Fibroblast of peridontal ligament (primary cell): ENCODE measurements around the gene LINGO1.

Experiments used
- DNase-seq: peaks from one replicate; pipeline ENCODE4 v3.0.0-alpha.2; 2010; ENCODE audit errors: extremely low read depth

LINGO1 gene

DNA sequence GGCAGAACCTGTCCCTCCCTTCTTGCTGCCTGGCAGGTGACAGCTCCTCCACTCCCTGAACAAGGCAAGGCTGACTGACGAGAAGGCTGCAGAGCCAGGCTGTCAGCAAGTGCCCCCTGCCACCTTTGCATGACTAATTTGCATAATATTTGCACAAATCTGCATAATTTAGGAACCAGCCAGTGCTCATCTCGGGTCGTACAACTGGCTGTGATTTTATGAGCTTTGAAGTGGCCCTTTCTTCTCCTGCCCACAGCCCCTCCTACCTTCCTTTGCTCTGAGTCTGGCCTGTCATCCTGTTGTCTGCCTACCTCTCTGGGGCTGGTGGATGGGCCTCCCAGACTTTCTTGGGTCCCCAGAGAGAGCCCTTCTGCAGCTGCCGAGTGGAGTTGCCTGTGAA lies 58.9 kb downstream of the LINGO1 start:
- DNase-seq: no peak

DNA sequence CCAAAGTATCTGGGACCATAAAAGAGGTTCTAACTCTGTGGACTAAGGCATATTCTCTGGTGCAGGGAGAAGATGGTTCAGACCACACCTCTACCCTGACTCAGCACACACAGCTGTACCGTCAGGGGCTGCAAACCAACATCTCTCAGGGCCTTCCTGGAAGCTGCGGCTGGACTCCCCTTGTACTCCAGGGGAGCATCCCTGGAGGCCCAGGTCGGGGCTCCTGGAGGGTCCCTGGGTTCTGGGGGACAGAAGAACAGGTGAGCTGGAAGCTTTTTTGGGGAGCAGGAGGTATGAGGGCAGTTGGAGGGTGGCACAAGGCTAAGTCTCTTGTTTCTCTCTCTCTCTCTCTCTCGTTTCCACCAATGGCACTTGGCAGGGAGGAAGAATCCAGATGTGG lies 60.5 kb downstream of the LINGO1 start:
- no peak for DNase-seq

DNA sequence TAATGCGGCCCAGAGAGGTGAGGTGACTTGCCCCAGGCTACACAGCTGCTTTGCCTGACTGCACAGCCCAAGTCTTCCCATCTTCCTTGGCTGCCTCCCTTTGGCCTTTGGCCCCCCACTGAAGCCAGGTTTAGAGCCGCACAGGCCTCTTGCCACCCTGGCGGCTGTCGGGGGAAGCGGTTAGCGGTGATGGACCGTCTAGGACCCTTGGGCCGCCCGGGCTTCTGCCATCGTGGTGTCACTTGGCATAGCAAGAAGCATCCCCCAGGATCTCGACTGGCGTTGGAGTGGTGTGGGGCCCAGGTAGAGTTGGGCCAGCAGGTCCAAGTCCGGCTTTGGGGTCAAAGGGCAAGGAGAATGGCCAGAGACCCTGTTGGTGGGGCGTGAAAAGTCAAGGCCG lies 61.0 kb downstream of the LINGO1 start:
- DNase-seq: no peak

DNA sequence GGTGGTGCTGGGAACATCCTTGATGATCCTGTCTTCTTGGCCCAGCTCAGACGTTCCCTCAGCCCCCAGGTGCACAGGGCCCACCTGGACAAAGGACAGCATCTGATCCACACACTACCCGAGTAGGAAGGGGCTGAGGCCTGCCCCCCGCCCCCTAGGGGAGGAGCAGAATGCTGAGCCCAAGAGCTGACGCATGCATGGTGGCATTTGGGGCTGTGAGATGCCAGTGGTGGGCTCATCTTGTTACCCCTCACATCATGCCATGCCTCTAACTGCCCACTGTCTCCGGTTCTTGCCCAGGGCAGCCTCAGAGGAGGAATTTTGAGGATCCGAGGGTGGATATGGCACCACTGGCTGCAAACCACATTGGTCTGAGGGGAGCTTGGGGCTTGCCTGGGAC lies 61.5 kb downstream of the LINGO1 start:
- no peak for DNase-seq

DNA sequence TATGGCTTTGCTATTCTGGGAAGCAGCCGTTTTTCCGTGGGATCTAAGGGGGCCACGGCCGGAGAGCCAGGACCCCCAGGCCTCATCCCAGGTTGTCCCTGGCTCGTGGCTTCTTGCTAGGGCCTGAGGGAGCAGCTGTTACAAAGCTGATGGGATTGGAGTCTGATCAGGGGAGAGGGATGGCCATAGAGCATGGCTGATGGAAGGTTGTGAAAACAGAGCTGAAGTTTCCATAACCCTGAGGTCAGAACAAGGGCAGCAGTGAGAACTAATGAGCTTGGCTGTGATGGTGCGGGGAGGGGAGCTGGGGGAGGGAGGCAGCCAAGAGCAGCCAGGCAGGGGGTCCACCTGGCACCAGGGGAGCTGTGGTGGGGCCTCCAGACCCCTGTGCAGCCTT lies 63.0 kb downstream of the LINGO1 start:
- no peak for DNase-seq

DNA sequence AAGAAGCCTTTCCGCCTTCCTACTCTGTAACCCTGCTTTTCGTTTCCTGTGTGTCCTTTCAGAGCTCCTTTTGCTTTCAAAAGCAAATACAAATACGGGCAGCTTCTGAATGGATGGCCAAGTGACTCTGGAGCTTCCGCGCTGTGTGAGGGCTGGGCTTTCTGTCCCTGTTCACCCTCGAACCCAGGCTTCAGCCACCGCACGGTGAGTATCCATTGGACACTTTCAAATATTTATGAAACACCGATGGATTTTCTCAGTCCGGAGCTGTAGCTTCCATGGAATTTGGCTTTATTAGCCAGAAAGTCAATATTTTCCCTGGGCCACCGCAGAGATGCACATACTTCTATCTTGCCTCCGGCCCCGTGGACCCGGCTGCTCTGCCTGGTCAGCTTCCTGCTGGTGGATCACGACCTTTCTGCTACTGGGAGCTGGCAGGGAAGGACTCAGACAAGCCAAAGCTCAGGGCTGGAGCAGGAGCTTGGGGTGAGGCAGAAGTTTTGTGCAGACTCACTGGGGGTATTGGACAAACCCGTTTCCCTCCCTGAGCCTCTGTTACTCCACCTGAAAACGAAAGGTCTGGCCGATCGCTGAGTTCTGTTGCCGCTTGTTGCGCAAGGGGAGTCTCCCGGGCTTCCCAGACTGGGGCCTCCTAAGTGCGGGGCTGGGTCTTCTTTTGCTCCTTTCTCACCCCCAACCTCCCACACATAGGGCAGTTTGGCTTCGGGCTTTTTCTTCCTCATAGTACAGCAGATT lies 63.6 kb downstream of the LINGO1 start:
- no peak for DNase-seq

DNA sequence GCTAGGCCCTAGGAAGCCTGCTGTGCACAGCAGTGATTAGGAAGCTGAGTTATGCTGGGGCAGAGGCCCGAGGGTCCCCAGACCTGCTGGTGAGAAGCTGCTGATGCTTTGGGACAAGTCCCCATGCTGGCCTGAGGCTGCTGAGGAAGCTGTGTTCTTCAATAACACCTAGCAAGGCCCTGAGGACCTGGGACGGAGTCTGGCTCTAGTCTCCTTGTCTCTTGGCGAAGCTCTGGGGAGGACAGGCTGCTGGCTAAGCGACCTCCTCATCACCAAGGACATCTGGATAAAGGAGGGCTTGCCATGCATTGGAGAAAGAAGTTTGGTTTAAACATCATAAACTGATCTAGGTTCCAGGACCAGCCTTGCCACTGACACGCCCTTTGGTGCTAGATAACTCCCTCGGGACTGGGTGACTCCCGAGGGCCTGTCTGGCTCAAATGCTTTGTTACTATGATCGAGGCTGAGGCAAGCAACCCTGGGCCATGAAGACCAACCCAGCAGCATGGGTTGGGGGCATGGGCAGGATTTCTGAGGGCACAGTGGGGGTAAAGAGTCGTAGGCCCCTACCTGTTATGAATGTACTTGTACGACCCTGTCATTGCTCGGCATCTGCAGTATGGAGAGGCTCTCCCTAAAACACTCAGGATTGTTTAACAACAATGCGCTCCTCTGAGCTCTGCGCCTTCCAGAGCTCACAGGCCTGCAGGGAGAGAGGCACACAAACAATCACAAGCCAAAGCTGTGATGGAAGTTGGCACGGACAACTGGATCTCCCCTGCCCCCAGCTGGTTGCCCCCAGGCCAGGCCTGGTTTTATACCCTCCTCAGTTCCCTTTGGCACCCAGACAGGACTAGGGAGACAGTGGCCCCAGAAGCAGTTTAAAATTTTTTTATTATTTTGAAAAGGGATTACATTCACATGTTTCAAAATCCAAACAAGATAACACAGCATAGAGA lies 64.4 kb downstream of the LINGO1 start:
- no peak for DNase-seq

DNA sequence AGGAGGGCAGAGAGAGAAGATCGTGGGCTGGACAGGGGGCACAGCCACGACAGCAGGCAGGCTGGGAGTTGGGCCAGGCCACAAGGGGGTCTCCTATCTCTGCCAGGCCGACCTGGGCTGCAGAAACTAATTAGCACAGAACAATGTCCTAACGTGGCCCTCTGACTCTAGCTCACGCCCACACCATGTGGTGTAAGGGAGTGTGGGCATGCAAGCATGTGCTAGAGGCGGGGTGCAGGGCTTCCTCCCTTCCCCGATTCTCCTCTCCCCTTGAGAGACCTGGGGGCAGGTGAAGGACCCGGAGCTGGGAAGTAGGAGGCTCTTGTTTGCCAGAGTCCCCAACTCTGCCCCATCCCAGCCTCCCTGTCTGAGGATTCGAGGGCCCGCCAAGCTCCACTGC lies 65.5 kb downstream of the LINGO1 start:
- DNase-seq: no peak

DNA sequence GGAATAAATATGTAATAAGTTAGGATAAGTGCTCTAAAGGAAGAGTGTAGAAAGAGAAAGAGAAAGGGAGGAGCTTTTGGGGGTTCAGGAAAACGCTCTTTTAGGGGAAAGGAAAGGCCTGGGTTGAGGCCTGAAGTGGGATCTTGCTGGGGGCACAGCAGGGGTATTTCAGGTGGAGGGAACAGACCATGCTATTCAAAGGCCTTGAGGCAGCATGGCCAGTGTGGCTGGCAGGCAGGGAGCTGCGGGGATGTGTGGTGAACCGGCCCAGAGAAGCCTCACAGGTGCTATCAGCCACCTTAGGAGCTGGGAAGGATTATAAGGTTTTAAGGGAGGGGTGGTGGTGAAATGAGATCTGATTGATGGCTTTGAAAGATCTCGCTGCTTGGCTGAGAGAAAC lies 66.6 kb downstream of the LINGO1 start:
- no peak for DNase-seq

DNA sequence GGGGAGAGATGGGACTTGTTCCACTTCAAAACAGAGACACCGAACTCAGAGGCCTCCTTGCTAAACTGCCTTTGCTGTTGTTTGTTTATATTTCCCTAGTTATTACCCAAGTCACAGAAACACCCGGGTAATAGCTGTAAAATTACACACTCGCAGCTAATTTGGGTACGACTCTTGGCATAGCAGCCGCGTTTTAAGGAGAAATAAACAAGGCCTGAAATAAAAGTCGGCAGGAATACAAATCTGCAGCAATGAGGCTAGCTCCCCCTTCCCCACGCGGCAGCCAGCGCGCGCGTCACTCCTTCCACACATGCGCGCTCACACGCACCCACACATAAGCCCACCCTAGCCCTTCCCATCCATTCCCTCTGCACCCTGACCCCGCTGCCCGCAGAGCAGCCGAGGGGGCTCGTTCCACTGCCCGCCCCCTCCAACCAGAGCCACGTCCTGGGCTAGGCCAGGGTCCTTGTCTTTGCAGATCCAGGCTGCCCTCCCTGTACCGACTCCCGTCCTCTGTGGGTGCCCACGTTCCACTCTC lies 67.3 kb downstream of the LINGO1 start:
- no peak for DNase-seq

DNA sequence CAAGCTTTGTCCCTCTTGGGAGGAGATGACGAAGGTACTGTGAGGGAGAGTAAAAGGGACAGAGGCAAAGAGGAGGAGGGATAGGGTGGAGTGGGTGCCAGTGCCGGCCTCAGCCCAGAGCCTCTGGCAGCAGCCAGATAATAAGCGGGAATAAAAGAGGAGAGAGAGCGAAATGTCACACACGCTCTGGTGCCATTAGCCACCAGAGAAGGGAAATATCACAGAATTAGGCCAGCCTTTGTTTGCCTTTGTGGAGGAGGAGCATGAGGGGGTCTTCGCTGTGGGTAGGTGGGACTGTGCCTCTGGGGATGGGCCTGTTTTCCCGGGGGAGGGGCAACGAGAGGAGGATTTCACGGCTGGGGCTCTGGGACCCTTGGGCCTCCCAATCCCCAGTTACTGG lies 67.8 kb downstream of the LINGO1 start:
- no peak for DNase-seq

DNA sequence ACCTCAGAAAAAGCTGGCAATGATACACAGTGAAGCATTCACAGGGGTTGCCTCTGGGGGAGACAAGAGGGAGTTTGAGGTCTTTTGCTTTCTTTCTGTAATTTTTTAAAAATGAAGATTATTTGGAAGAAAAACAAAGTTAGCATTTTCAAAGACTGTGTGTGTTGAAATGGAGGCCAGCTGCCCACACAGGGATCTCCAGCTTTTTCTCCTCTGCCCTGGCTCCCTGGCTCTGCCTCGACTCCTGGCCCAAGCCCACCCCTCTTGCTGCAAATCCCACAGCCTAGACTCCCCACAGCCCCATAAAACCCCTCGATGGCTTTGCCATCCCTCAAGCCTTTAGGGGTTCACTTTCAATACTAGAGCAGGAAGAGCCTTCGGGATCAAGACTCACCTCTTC lies 68.4 kb downstream of the LINGO1 start:
- DNase-seq: no peak

DNA sequence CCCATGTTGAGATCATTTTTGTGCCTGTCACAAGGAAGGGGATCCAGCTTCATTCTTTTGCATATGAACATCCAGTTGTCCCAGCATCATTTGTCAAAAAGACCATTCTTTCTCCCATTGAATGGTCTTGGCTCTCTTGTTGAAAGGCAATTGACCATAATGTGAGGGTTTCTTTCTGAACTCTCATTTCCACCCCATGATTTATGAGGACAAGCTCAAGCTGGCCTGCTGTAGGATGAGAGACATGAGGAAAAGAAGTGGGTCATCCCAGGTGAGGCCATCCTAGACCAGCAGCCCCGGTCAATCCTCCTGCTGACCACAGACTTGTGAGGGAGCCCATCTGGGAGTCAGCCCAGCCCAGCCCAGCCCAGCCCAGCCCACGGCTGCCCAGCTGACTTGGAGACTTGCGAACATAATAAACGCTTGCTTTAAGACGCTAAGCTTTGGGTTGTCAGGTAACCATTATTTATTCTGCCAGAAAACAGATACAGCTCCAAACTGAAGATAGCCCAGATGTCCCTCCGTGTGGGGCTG lies 69.0 kb downstream of the LINGO1 start:
- DNase-seq: no peak
